Measurements from ENCODE around the gene USP10. TPM values are rescaled to one million over a fixed set of nuclear protein-coding genes. Genes with fewer than 3 reads are reported as not detected.

Gene USP10
- total RNA-seq, 1 donor from 2014 or later, result 67.8 TPM

DNA sequence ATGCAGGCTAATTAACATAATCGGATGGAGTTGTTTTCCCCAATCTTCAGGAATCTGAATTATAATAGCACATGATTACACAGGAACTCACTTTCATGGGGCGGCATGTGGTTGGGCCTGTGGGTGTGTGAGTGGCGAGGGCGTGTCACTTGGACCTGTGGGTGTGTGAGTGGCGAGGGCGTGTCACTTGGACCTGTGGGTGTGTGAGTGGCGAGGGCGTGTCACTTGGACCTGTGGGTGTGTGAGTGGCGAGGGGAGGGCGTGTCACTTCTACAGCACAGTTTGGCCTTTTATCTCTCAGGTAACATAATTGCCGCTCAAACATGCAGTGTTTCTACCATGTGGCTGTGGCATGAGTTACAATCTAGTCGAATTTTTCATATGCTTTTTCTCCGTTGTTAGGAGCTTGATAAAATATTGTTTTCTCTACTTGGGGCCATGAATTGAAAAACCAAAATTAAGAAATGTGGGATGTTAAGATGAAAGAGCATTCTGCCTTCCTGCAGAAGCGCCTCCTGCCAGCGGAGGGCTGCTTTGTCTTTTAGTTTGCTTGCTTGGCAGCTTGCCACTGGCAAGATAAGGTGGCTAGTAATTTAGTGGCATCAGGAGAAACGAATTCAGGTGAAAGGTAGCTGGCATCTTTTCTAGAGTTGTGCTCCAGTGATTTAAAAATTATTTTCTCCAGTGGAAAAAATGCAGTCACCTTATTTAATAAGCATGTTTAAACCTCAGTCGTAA is 36.2 kb downstream of the USP10 start:
- Histone ChIP-seq H3K36me3 (ENCODE audit: control insufficient read depth, insufficient read depth, low read length) (no peaks in the 10 kb centered on the region), H3K27me3 (ENCODE audit: control insufficient read depth, insufficient read depth, low read length) (no peaks in the 10 kb centered on the region), H3K4me3 (ENCODE audit: low read depth, low read length) (no peak overlapping the region)
- TF ChIP-seq, protein P1, sequence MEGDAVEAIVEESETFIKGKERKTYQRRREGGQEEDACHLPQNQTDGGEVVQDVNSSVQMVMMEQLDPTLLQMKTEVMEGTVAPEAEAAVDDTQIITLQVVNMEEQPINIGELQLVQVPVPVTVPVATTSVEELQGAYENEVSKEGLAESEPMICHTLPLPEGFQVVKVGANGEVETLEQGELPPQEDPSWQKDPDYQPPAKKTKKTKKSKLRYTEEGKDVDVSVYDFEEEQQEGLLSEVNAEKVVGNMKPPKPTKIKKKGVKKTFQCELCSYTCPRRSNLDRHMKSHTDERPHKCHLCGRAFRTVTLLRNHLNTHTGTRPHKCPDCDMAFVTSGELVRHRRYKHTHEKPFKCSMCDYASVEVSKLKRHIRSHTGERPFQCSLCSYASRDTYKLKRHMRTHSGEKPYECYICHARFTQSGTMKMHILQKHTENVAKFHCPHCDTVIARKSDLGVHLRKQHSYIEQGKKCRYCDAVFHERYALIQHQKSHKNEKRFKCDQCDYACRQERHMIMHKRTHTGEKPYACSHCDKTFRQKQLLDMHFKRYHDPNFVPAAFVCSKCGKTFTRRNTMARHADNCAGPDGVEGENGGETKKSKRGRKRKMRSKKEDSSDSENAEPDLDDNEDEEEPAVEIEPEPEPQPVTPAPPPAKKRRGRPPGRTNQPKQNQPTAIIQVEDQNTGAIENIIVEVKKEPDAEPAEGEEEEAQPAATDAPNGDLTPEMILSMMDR (IDR thresholded peaks at IDR 0.05; ENCODE audit: insufficient read depth, low read length, poor library complexity, severe bottlenecking), result no peak
- DNase-seq (ENCODE audit: low read depth), result no peak

DNA sequence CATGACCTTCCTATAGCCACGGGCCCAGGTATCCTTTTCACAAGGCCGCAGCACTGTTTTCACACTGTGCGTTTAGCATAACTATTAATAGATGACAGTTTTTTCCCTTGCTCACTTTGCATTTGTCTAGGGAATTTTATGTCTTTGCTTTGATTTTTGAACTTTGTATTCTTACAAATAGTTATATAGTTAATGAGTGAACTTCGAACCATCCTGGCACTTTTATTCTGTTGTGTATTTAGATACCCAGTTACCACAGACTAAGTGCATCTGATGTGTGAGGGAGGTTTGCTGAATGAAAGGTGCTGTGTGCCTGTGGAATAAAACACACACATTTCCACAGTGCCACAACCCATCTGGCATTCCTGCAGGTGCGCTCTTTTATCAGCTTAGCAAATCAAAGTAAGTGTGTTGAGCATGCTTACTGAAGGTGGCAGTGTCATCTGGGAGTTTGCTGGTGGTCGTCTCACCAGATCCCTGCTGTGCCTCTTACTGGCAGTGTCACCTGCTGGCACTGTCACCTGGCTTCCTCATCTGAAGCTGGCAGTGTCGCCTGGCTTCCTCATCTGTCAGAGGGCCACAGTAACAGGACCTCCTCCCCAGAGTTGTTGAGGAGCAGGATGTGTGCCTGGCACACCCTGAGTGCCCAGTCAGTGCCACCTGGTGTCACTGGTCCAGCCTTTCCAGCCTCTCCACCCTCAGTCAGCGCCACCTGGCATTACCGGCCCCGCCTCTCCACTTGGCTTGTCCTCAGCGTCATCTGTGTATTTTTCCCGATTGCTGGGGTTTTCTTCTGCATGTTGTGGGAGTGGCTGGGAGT is 37.6 kb downstream of the USP10 start:
- DNase-seq (ENCODE audit: low read depth), result no peak
- TF ChIP-seq, protein P1 (IDR thresholded peaks at IDR 0.05; ENCODE audit: insufficient read depth, low read length, poor library complexity, severe bottlenecking), result no peak

DNA sequence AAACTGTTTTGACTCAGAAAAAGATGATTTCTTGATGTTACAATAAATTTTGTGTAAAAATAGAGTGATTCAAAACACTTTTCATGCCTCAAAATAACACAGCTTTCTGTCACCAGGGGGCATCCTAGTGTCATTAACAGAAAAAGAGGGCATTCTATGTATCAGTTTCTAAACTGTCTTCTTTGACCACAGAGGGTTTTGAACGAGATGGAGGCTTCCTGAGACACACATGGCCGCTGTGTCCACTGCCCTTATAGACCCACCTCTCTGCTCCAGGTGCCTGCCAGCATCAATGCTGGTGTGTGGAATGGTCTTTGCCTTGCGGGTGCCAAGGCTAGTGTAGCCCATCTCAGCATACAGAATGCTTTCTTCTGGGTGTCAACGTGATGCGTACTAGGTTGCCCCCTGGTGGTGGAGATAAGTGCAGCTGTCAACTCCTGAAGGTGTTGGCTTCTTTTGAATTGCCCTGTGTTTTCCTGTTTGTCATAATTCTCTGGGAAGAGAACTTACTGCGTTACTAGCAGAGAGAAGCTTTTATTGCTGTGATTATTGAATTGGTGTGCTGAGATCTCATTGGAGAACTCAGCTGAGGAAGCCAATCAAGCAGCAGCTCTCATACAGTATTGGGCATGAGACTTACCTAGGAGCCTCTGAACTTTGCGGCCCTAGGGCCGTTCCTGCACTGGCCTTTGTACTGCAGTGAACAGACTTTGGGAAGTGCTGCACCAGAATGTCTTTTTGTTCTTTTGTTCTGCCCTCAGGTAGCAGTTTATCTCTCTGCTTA is 38.6 kb downstream of the USP10 start:
- TF ChIP-seq, protein P1 (IDR thresholded peaks at IDR 0.05; ENCODE audit: insufficient read depth, low read length, poor library complexity, severe bottlenecking), result peak; percentile 81
- DNase-seq (ENCODE audit: low read depth), result peak; percentile 41
- no peaks in the 10 kb centered on the region for H3K36me3 ChIP-seq (ENCODE audit: control insufficient read depth, insufficient read depth, low read length)
- H3K27me3 ChIP-seq (ENCODE audit: control insufficient read depth, insufficient read depth, low read length), result no peaks in the 10 kb centered on the region
- H3K4me3 ChIP-seq (ENCODE audit: low read depth, low read length), result no peak overlapping the region

More for the DNA sequence above, 37.6 kb downstream of the USP10 start:
- Histone ChIP-seq H3K36me3 (ENCODE audit: control insufficient read depth, insufficient read depth, low read length) (no peaks in the 10 kb centered on the region), H3K4me3 (ENCODE audit: low read depth, low read length) (no peak overlapping the region), H3K27me3 (ENCODE audit: control insufficient read depth, insufficient read depth, low read length) (no peaks in the 10 kb centered on the region)

GRCh38 chr16:84739349-84740124 is 39.7 kb downstream of the USP10 start:
- DNase-seq (ENCODE audit: low read depth), result no peak
- H3K36me3 ChIP-seq (ENCODE audit: control insufficient read depth, insufficient read depth, low read length), result no peaks in the 10 kb centered on the region
- TF ChIP-seq, protein P1 (IDR thresholded peaks at IDR 0.05; ENCODE audit: insufficient read depth, low read length, poor library complexity, severe bottlenecking), result no peak
- H3K4me3 ChIP-seq (ENCODE audit: low read depth, low read length), result no peak overlapping the region
- no peaks in the 10 kb centered on the region for H3K27me3 ChIP-seq (ENCODE audit: control insufficient read depth, insufficient read depth, low read length)

GRCh38 chr16:84740596-84741116 is 40.9 kb downstream of the USP10 start:
- DNase-seq (ENCODE audit: low read depth), result no peak
- no peaks in the 10 kb centered on the region for H3K27me3 ChIP-seq (ENCODE audit: control insufficient read depth, insufficient read depth, low read length)
- TF ChIP-seq, protein P1 (IDR thresholded peaks at IDR 0.05; ENCODE audit: insufficient read depth, low read length, poor library complexity, severe bottlenecking), result no peak
- no peak overlapping the region for H3K4me3 ChIP-seq (ENCODE audit: low read depth, low read length)
- no peaks in the 10 kb centered on the region for H3K36me3 ChIP-seq (ENCODE audit: control insufficient read depth, insufficient read depth, low read length)

All from kidney epithelial cell (primary cell).